Measurements from ENCODE around the gene DLGAP3. TPM values are rescaled to one million over a fixed set of nuclear protein-coding genes. Genes with fewer than 3 reads are reported as not detected.

DLGAP3 gene
- total and polyA plus RNA-seq, 5 donors from 2014 or later, result 0.11 to 1.2 (median 0.21) TPM

DNA sequence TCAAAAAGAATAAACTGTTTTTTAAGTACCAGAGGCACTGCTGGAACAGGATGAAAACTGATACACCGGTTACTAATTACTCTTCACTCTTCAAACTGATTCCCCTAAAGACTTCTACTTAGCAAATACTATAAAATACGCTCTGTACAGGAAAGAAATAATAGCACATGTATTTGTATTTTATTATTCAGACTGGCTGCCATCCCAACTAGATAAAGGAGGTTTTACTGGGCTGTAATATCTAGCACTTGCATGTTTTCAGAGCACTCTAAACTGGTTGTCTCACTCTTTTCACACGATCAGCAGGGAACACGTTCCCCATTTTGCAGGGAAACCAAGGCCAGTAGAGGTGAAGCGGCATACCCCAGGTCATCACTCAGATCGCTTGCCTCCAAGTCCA lies 79.1 kb downstream of the DLGAP3 start:
- Mint-ChIP-seq H3K9me3 (no peaks in the 10 kb centered on the region), H3K27ac (no peak overlapping the region), H3K36me3 (peaks cover 19% of the 10 kb centered on the region), H3K27me3 (no peaks in the 10 kb centered on the region), H3K4me1 (peaks cover 13 to 27% (median 19%) of the 10 kb centered on the region in 4 donors), H3K4me3 (no peak overlapping the region)
- no peak overlapping the region for H3K27ac ChIP-seq (ENCODE audit: insufficient read depth, low read length, poor library complexity, severe bottlenecking)
- H3K9me3 ChIP-seq (ENCODE audit: control insufficient read depth in 2 of 2, low read length in 2 of 2), result no peaks in the 10 kb centered on the region
- DNase-seq, result no peak
- no peaks in the 10 kb centered on the region for H3K27me3 ChIP-seq (ENCODE audit: control insufficient read depth, insufficient read depth, low read length)
- no peak overlapping the region for H3K4me3 ChIP-seq (ENCODE audit: low read depth, low read length)
- no peaks in the 10 kb centered on the region for H3K4me1 ChIP-seq (ENCODE audit: control insufficient read depth, insufficient read depth, low read length, poor library complexity, severe bottlenecking)
- H3K36me3 ChIP-seq (ENCODE audit: control insufficient read depth, insufficient read depth, low read length), result peaks cover 29% of the 10 kb centered on the region
- ATAC-seq (ENCODE audit: low read depth in 2 of 2), result no peak

DNA sequence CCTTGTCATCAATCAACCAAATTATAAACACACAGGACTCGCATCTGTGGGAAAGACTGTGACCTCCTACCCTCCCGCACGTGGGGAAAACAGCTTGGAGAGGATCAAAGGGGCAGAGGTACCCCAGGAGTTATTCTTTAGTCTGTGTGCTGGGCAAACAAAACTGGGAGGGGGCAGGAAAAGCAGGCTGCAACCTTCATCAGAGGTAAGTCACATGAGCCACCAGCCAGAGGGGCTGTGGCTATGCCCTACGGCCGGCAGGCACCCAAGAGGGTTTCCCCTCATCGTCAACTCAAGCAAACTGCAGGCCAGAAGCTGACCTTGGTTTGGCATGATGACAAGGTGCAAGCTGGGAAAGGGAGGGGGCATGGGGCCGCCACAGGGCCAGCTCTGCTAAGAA lies 82.4 kb downstream of the DLGAP3 start:
- Mint-ChIP-seq H3K4me1 (peaks cover 12 to 28% (median 16%) of the 10 kb centered on the region in 4 donors), H3K4me3 (no peak overlapping the region), H3K9me3 (no peaks in the 10 kb centered on the region), H3K36me3 (peaks cover 21% of the 10 kb centered on the region), H3K27me3 (no peaks in the 10 kb centered on the region), H3K27ac (no peak overlapping the region)
- no peaks in the 10 kb centered on the region for H3K27me3 ChIP-seq (ENCODE audit: control insufficient read depth, insufficient read depth, low read length)
- H3K9me3 ChIP-seq (ENCODE audit: control insufficient read depth in 2 of 2, low read length in 2 of 2), result no peaks in the 10 kb centered on the region
- H3K27ac ChIP-seq (ENCODE audit: insufficient read depth, low read length, poor library complexity, severe bottlenecking), result no peak overlapping the region
- H3K4me1 ChIP-seq (ENCODE audit: control insufficient read depth, insufficient read depth, low read length, poor library complexity, severe bottlenecking), result no peaks in the 10 kb centered on the region
- DNase-seq (no peak), ATAC-seq (ENCODE audit: low read depth in 2 of 2) (no peak)
- H3K36me3 ChIP-seq (ENCODE audit: control insufficient read depth, insufficient read depth, low read length), result peaks cover 10% of the 10 kb centered on the region
- H3K4me3 ChIP-seq (ENCODE audit: low read depth, low read length), result no peak overlapping the region

DNA sequence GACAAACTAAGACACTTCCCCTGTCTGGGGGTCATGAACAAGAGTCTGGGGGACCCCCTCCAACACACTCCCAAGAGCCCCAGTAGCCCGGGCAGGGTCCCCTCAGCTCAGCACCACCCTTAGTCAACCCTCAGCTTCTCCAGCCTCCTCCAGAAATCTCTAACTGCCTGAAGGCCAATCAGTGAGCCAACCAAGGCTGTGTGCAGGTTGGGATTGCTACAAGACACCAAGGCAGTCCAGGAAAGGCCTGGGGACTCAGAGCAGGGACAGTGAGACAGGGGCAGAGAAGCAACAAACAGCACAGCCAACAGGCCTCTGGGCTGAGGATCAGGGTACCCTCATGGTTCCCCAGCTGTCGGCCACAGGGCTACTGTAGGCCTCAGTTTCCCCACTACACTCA lies 83.2 kb downstream of the DLGAP3 start:
- Histone ChIP-seq H3K4me1 (ENCODE audit: control insufficient read depth, insufficient read depth, low read length, poor library complexity, severe bottlenecking) (no peaks in the 10 kb centered on the region), H3K9me3 (ENCODE audit: control insufficient read depth in 2 of 2, low read length in 2 of 2) (no peaks in the 10 kb centered on the region), H3K27ac (ENCODE audit: insufficient read depth, low read length, poor library complexity, severe bottlenecking) (no peak overlapping the region), H3K27me3 (ENCODE audit: control insufficient read depth, insufficient read depth, low read length) (no peaks in the 10 kb centered on the region), H3K4me3 (ENCODE audit: low read depth, low read length) (no peak overlapping the region), H3K36me3 (ENCODE audit: control insufficient read depth, insufficient read depth, low read length) (peaks cover 10% of the 10 kb centered on the region)
- Mint-ChIP-seq H3K27ac (no peak overlapping the region), H3K27me3 (no peaks in the 10 kb centered on the region), H3K36me3 (peaks cover 21% of the 10 kb centered on the region), H3K9me3 (no peaks in the 10 kb centered on the region), H3K4me1 (peaks cover 12 to 30% (median 15%) of the 10 kb centered on the region in 4 donors), H3K4me3 (no peak overlapping the region)
- ATAC-seq (ENCODE audit: low read depth in 2 of 2) (no peak), DNase-seq (no peak)

DNA sequence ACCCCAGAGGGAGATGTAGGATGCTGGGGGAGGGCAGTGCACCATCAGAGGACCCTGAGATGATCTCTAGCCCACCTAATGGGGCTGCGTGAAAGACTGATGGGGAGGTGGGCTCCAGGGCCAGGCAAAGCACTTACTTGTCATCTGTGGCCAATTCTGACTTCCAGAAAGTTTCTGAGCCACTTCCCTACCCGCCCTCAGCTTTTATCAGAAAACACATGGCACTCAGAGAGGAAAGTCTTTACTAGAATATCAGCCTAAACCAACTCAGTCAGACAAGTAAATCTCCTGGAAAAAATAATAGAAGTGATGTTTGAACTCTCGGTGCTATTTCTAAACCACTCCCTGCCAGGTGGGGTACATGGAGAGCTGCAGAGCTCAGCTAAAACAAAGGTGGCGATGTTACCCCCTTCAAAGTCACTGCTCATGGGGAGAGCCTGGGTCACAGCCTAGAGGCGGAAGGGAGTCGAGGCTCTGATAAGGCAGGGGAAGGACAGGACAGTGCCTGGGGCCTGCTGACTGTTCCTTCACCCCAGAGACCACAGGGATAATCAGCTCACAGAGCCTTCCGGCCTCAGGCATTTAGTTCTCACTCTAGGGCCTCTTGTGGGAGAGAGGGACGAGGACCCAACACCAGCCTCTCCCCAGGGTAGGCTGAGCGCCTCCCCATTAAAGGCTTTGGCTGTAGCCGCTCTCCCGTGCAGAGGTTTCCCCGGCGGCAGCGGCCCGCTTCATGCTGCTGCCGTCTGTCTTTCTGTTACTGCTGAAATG lies 84.1 kb downstream of the DLGAP3 start:
- ATAC-seq (ENCODE audit: low read depth in 2 of 2), result no peak
- H3K36me3 ChIP-seq (ENCODE audit: control insufficient read depth, insufficient read depth, low read length), result peaks cover 3% of the 10 kb centered on the region

DNA sequence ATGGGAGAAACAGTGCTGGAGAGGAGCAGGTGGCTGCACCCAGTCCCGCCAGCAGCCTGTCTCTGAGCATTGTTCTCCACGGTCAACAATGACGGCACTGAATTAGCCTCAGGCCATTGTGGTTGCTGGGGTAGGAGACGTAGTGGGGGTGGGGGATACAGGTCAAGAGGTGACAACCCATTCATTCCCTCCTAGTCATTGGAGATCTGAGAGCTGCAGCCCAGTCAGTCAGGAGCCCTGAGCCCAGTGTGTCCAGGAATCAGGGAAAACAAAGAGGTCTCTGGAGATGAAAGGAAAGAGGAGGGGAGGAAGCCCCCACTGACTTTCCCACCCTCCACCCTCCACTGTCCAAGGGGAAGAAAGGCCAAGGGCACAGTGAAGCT lies 85.2 kb downstream of the DLGAP3 start:
- no peaks in the 10 kb centered on the region for H3K36me3 ChIP-seq (ENCODE audit: control insufficient read depth, insufficient read depth, low read length)
- no peak overlapping the region for H3K27ac ChIP-seq (ENCODE audit: insufficient read depth, low read length, poor library complexity, severe bottlenecking)
- no peaks in the 10 kb centered on the region for H3K27me3 ChIP-seq (ENCODE audit: control insufficient read depth, insufficient read depth, low read length)
- peaks cover 12% of the 10 kb centered on the region for H3K36me3 Mint-ChIP-seq
- H3K27ac Mint-ChIP-seq, result no peak overlapping the region
- no peaks in the 10 kb centered on the region for H3K27me3 Mint-ChIP-seq
- H3K4me1 Mint-ChIP-seq, result peaks cover 4 to 24% (median 8%) of the 10 kb centered on the region in 4 donors
- no peaks in the 10 kb centered on the region for H3K9me3 ChIP-seq (ENCODE audit: control insufficient read depth in 2 of 2, low read length in 2 of 2)
- H3K4me3 Mint-ChIP-seq, result no peak overlapping the region
- no peaks in the 10 kb centered on the region for H3K4me1 ChIP-seq (ENCODE audit: control insufficient read depth, insufficient read depth, low read length, poor library complexity, severe bottlenecking)
- ATAC-seq (ENCODE audit: low read depth in 2 of 2), result no peak
- no peak overlapping the region for H3K4me3 ChIP-seq (ENCODE audit: low read depth, low read length)
- no peaks in the 10 kb centered on the region for H3K9me3 Mint-ChIP-seq
- no peak for DNase-seq

More for the DNA sequence above, 84.1 kb downstream of the DLGAP3 start:
- Histone ChIP-seq H3K4me1 (ENCODE audit: control insufficient read depth, insufficient read depth, low read length, poor library complexity, severe bottlenecking) (no peaks in the 10 kb centered on the region), H3K27ac (ENCODE audit: insufficient read depth, low read length, poor library complexity, severe bottlenecking) (no peak overlapping the region), H3K4me3 (ENCODE audit: low read depth, low read length) (no peak overlapping the region), H3K9me3 (ENCODE audit: control insufficient read depth in 2 of 2, low read length in 2 of 2) (no peaks in the 10 kb centered on the region), H3K27me3 (ENCODE audit: control insufficient read depth, insufficient read depth, low read length) (no peaks in the 10 kb centered on the region)
- DNase-seq, result no peak
- peak overlapping the region in 2 of 3 donors; percentile 46 to 48 for H3K27ac Mint-ChIP-seq
- no peaks in the 10 kb centered on the region for H3K27me3 Mint-ChIP-seq
- peaks cover 7 to 27% (median 12%) of the 10 kb centered on the region in 4 donors for H3K4me1 Mint-ChIP-seq
- peaks cover 16% of the 10 kb centered on the region for H3K36me3 Mint-ChIP-seq
- no peaks in the 10 kb centered on the region for H3K9me3 Mint-ChIP-seq
- no peak overlapping the region for H3K4me3 Mint-ChIP-seq

DNA sequence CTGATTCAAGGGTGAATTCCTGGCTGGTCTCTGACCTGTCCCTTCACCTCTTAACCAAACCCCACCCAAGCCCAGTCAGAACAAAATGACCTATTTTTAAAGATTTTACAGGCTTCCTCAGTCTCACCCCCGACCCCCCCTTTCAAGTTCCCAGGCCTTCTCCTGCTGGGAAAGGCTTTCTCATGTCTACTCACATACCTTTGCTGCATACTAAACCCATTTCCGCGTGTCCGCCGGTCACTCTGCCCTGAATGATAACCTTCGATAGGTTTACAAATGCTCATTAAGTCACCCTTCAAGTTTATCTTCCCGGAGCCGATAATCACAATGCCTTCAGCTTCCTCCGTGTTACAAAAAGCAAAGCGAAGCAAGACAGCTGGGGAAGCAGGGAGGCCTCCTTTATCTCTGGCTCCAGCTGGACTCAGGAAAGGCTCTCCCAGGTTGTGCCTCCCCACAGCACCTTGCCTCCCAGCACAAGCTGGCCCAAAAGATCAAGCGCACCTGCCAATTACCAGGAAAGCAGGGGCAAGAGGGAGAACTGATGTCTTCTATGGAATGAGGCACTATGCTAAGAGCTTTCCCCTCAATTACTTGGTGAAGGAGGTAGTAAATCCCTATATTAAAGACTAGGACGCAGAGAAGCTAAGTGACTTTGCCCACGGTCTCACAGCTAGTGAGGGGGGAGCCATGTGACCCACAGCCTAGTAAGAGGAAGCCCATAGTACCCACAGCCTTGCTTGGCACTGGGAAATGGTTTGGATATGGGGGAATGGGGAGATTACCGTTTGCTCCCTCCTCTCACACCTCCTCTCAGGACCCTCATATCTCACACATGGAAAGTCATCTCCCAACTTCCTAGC lies 85.8 kb downstream of the DLGAP3 start:
- H3K4me1 ChIP-seq (ENCODE audit: control insufficient read depth, insufficient read depth, low read length, poor library complexity, severe bottlenecking), result no peaks in the 10 kb centered on the region
- ATAC-seq (ENCODE audit: low read depth in 2 of 2) (no peak), DNase-seq (no peak)
- no peak overlapping the region for H3K4me3 ChIP-seq (ENCODE audit: low read depth, low read length)
- peaks cover 4 to 22% (median 7%) of the 10 kb centered on the region in 4 donors for H3K4me1 Mint-ChIP-seq
- peaks cover 9% of the 10 kb centered on the region for H3K36me3 Mint-ChIP-seq
- peak overlapping the region in 1 of 3 donors; percentile 52 for H3K27ac Mint-ChIP-seq
- no peaks in the 10 kb centered on the region for H3K27me3 ChIP-seq (ENCODE audit: control insufficient read depth, insufficient read depth, low read length)
- H3K36me3 ChIP-seq (ENCODE audit: control insufficient read depth, insufficient read depth, low read length), result no peaks in the 10 kb centered on the region
- no peak overlapping the region for H3K27ac ChIP-seq (ENCODE audit: insufficient read depth, low read length, poor library complexity, severe bottlenecking)
- no peaks in the 10 kb centered on the region for H3K27me3 Mint-ChIP-seq
- H3K9me3 ChIP-seq (ENCODE audit: control insufficient read depth in 2 of 2, low read length in 2 of 2), result no peaks in the 10 kb centered on the region
- H3K9me3 Mint-ChIP-seq, result no peaks in the 10 kb centered on the region
- H3K4me3 Mint-ChIP-seq, result no peak overlapping the region

DNA sequence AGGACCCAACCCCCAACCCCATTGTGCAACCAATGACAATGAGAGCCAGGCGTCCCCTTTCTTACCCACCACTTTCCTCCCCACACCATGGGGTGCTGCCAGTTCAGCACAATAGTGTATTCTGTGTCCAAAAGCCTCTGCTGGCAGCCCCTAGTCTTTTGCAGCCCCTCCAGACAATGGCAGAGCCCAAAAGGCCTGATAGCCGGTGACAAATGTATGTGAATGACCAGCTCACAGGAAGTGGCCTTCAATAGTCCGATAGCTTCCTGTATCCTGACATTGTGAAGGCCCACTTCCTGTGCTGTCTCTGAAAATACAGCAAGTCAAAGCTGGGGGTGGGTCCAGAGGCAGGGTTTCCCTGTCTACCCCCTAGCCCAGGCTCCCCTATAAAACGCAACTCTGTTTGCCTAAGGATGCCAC lies 86.5 kb downstream of the DLGAP3 start:
- H3K27me3 Mint-ChIP-seq, result no peaks in the 10 kb centered on the region
- H3K4me1 Mint-ChIP-seq, result peaks cover 4 to 21% (median 5%) of the 10 kb centered on the region in 4 donors
- no peak for ATAC-seq (ENCODE audit: low read depth in 2 of 2)
- H3K27ac Mint-ChIP-seq, result no peak overlapping the region
- Histone ChIP-seq H3K4me3 (ENCODE audit: low read depth, low read length) (no peak overlapping the region), H3K9me3 (ENCODE audit: control insufficient read depth in 2 of 2, low read length in 2 of 2) (no peaks in the 10 kb centered on the region), H3K27ac (ENCODE audit: insufficient read depth, low read length, poor library complexity, severe bottlenecking) (no peak overlapping the region), H3K4me1 (ENCODE audit: control insufficient read depth, insufficient read depth, low read length, poor library complexity, severe bottlenecking) (no peaks in the 10 kb centered on the region), H3K27me3 (ENCODE audit: control insufficient read depth, insufficient read depth, low read length) (no peaks in the 10 kb centered on the region), H3K36me3 (ENCODE audit: control insufficient read depth, insufficient read depth, low read length) (no peaks in the 10 kb centered on the region)
- H3K36me3 Mint-ChIP-seq, result peaks cover 5% of the 10 kb centered on the region
- no peaks in the 10 kb centered on the region for H3K9me3 Mint-ChIP-seq
- H3K4me3 Mint-ChIP-seq, result no peak overlapping the region
- DNase-seq, result no peak
